HG03139 (cell line): ENCODE results near the gene MCFD2.
"Not testable (repeated sequence)": the region's sequence is repeated elsewhere in the genome, so short reads cannot be mapped to it uniquely, and the experiment has no call there.

Experiments used
- ATAC-seq: cut with Tn5 transposase; IDR thresholded peaks from one replicate; pipeline ENCODE4 v1.9.1; 2021; ENCODE audit not compliant: unreplicated experiment

The MCFD2 gene

GRCh38 chr2:46875962-46876689 lies 39.5 kb downstream of the MCFD2 start:
- not testable (repeated sequence) for ATAC-seq

- no peak for ATAC-seq
These were observed 40.2 kb downstream of the MCFD2 start for GRCh38 chr2:46875226-46875899.

GRCh38 chr2:46874236-46874929 lies 41.2 kb downstream of the MCFD2 start:
- ATAC-seq, result no peak

- ATAC-seq, result no peak
These were observed 42.0 kb downstream of the MCFD2 start for GRCh38 chr2:46873604-46874068.

- ATAC-seq, result no peak
These were observed 42.6 kb downstream of the MCFD2 start for GRCh38 chr2:46872902-46873603.

GRCh38 chr2:46871976-46872381 lies 43.6 kb downstream of the MCFD2 start:
- ATAC-seq, result no peak

- ATAC-seq, result no peak
These were observed 45.4 kb downstream of the MCFD2 start for GRCh38 chr2:46870051-46870839.

GRCh38 chr2:46869621-46870020 lies 46.0 kb downstream of the MCFD2 start:
- no peak for ATAC-seq

- ATAC-seq, result no peak
These were observed 48.8 kb downstream of the MCFD2 start for GRCh38 chr2:46866770-46867246.

GRCh38 chr2:46865181-46865970 lies 50.2 kb downstream of the MCFD2 start:
- no peak for ATAC-seq

GRCh38 chr2:46863882-46864281 lies 51.7 kb downstream of the MCFD2 start:
- no peak for ATAC-seq

- no peak for ATAC-seq
These were observed 53.1 kb downstream of the MCFD2 start for GRCh38 chr2:46862514-46862913.

- ATAC-seq, result no peak
These were observed 53.7 kb downstream of the MCFD2 start for GRCh38 chr2:46861916-46862315.

GRCh38 chr2:46859482-46859881 lies 56.1 kb downstream of the MCFD2 start:
- no peak for ATAC-seq

GRCh38 chr2:46858702-46859090 lies 56.9 kb downstream of the MCFD2 start:
- ATAC-seq, result no peak

- no peak for ATAC-seq
These were observed 57.5 kb downstream of the MCFD2 start for GRCh38 chr2:46857871-46858701.

GRCh38 chr2:46856336-46856735 lies 59.3 kb downstream of the MCFD2 start:
- no peak for ATAC-seq

- no peak for ATAC-seq
These were observed 59.8 kb downstream of the MCFD2 start for GRCh38 chr2:46855805-46856204.

GRCh38 chr2:46854260-46854659 lies 61.3 kb downstream of the MCFD2 start:
- no peak for ATAC-seq
